Ovary (tissue), 10 donors: ENCODE data around the gene STOML3. TPM values are rescaled to one million over a fixed set of nuclear protein-coding genes. Genes with fewer than 3 reads are reported as not detected.

ENCODE experiments used
- DNase-seq, 5 donors: peaks; one replicate each; pipeline ENCODE4 v3.0.0-alpha.2; 2019 to 2020
- H3K27ac ChIP-seq, 2 donors: fragments of 200-600 bp; one replicate each; pipeline versions ENCODE4 v1.5.1 to v1.8.0; 2019 to 2022
- H3K27me3 ChIP-seq: fragments of 200-600 bp; one replicate; pipeline ENCODE4 v1.8.0; 2022
- H3K36me3 ChIP-seq: fragments of 200-600 bp; sonication (generic); one replicate; pipeline ENCODE4 v1.5.1; 2019
- H3K4me1 ChIP-seq: one replicate; pipeline ENCODE4 v1.8.1; 2013; ENCODE audit warnings: mild to moderate bottlenecking, moderate library complexity; ENCODE audit not compliant: insufficient read depth
- H3K4me3 ChIP-seq: fragments of 200-600 bp; sonication (generic); one replicate; pipeline ENCODE4 v1.5.1; 2017
- H3K9me3 ChIP-seq, 2 donors: fragments of 200-600 bp in 1 of 2; sonication (generic) in 1 of 2; one replicate each; pipeline versions ENCODE4 v1.5.1 to v1.8.1; 2013 to 2019; ENCODE audit warnings: mild to moderate bottlenecking in 1 of 2, moderate library complexity in 1 of 2
- EP300 ChIP-seq: sonication (generic); formaldehyde crosslinking; IDR thresholded peaks from one replicate; pipeline ENCODE4 v1.6.1; 2017; ENCODE audit warnings: antibody characterized with exemption
- POLR2A ChIP-seq: fragments of 450-650 bp; IDR thresholded peaks from one replicate; pipeline ENCODE4 v1.6.1; 2017; ENCODE audit warnings: antibody characterized with exemption, mild to moderate bottlenecking, moderate library complexity
- WGBS, 3 donors: extraction: QIAGEN DNeasy Blood & Tissue Kit in 1 of 3; methylation state at CpG; one replicate each; pipeline versions ENCODE4 v1.1.5 to v1.1.7; 2013 to 2017; 5-methylcytosine and 5-hydroxymethylcytosine counted together
- intact Hi-C, 4 donors: fragments of 100-400 bp; cut with DNase I; formaldehyde crosslinking; loops; one replicate each; pipeline versions ENCODE4 v1.11.0 to v1.15.1; 2022 to 2023
- long read RNA-seq, 3 donors: library from polyadenylated mRNA in 2 of 3; unstranded in 2 of 3; transcript quantifications; one replicate each; pipeline ENCODE4 v2.0.0 and lab custom pipeline, GENCODE V29; 2021 to 2026
- polyA plus RNA-seq, 2 donors: library from polyadenylated mRNA; stranded (reverse); fragments of 200-250 nt in 1 of 2; fragments of 350-450 nt in 1 of 2; fragmentation: Illumina TruSeq in 1 of 2; extraction: RNeasy Lipid Tissue Mini Kit (QIAGEN cat#74804) in 1 of 2; gene quantifications; one replicate each; pipeline ENCODE4 v1.2.3, GENCODE V29; 2013 to 2014
- total RNA-seq, 7 donors: library from RNA; depleted of rRNA in 2 of 7; stranded (reverse); fragments of >200 nt in 2 of 7; fragmentation: NEBNext Ultra II Directional in 3 of 7; extraction: Animal tissue kit (Norgen Biotek cat#: 25700) in 3 of 7; gene quantifications; one replicate each; pipeline versions ENCODE4 v1.1.0 to v1.2.4, GENCODE V29; 2016 to 2023
- TF ChIP-seq, protein P1 (sequence below), 3 donors: fragments of 450-650 bp in 2 of 3; fragments of 200-600 bp in 1 of 3; IDR thresholded peaks; one replicate each; pipeline versions ENCODE4 v1.5.1 to v1.8.0; 2016 to 2022; ENCODE audit warnings: antibody characterized with exemption in 3 of 3, mild to moderate bottlenecking in 1 of 3
- donor health status: DM: no; HTN: no; CAD: no; lungs with moderate emphysema.
- donor health status: DM: no; HTN: no; CAD: no.
- donor health status: Bipolar disorder and iron deficiency.
- donor health status: DM: yes; HTN: yes; CAD: no.
- donor health status: DM: no; HTN: no; CAD: no.
- donor health status: DM: yes; HTN: yes; CAD: no.

STOML3 gene, protein sequence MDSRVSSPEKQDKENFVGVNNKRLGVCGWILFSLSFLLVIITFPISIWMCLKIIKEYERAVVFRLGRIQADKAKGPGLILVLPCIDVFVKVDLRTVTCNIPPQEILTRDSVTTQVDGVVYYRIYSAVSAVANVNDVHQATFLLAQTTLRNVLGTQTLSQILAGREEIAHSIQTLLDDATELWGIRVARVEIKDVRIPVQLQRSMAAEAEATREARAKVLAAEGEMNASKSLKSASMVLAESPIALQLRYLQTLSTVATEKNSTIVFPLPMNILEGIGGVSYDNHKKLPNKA
- total RNA-seq (1 to 10 TPM in 1 of 7 donors, under 1 TPM in 4, not detected in 2; 0.12 to 8.6 (median 0.50) TPM), polyA plus RNA-seq (not detected)
- long read RNA-seq, donor 1 = 0 reads
- long read RNA-seq, donor 2, partial matches to known transcripts = 0 of 1 reads
- long read RNA-seq, donor 2, other reads (novel, unspliced or antisense) = 0 of 1 reads
- long read RNA-seq, donor 3 = 0 reads

DNA sequence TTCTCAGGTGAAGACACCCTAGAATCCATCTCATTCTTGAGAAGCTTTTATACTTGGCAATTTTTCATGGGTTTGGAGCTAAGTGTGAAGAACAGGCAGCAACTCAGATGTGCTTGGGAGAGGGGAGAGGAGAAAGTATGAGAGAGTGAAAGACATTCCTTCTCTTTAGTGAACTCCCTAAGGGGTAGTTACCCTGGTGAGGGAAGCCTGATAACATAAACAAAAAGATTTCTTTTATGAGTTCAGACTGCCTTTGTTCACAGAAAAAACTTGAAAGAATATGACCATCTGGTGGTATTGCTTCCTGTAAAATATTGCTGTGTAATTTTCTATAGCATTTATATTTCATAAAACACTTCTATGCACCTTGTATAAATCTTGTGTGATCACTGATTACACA, at the start of gene STOML3:
Gene STOML3 (minus strand): TSS at position 139 of the 400 bp plus-strand sequence. CDS start 110 bp downstream, at position 29.
- TF ChIP-seq, protein P1, sequence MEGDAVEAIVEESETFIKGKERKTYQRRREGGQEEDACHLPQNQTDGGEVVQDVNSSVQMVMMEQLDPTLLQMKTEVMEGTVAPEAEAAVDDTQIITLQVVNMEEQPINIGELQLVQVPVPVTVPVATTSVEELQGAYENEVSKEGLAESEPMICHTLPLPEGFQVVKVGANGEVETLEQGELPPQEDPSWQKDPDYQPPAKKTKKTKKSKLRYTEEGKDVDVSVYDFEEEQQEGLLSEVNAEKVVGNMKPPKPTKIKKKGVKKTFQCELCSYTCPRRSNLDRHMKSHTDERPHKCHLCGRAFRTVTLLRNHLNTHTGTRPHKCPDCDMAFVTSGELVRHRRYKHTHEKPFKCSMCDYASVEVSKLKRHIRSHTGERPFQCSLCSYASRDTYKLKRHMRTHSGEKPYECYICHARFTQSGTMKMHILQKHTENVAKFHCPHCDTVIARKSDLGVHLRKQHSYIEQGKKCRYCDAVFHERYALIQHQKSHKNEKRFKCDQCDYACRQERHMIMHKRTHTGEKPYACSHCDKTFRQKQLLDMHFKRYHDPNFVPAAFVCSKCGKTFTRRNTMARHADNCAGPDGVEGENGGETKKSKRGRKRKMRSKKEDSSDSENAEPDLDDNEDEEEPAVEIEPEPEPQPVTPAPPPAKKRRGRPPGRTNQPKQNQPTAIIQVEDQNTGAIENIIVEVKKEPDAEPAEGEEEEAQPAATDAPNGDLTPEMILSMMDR (IDR thresholded peaks at IDR 0.05) = no peak
- no peak for TF ChIP-seq POLR2A
- TF ChIP-seq EP300 = no peak

DNA sequence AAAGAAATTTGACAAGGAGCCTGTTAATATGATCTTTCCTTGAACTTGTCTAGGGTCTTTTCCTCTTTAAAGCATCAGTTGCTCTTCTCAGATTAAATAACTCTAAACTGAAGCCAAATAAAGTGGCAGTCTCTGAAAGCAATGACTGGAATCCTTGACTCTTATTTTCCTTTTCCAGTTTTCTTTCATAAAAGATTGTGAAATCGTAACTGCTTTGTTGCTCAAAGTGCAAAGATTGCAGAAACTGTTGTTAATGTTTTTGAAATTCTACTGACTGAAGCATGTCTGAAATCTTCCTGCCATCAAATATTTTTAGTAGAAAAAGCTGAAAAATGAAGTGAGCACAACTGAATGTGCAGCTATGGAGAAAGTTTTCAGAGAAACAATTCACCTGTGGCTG, 49.6 kb upstream of the STOML3 start:
- no peaks in the 10 kb centered on the region for H3K36me3 ChIP-seq
- no peaks in the 10 kb centered on the region for H3K27me3 ChIP-seq
- TF ChIP-seq, protein P1 (IDR thresholded peaks at IDR 0.05) = no peak
- TF ChIP-seq EP300 (no peak), POLR2A (no peak)
- H3K4me3 ChIP-seq = no peak overlapping the region
- WGBS, 3 donors = 32 to 42% (median 35%) methylated on average over 1 of the region's 1 CpG
- intact Hi-C loops = no loop called here
- peaks cover under 1% of the 10 kb centered on the region for H3K4me1 ChIP-seq
- H3K27ac ChIP-seq = no peak overlapping the region
- H3K9me3 ChIP-seq = no peaks in the 10 kb centered on the region
- DNase-seq = no peak

More for the DNA sequence above, at the start of gene STOML3:
- Histone ChIP-seq H3K27ac (no peak within 1 kb of the TSS), H3K27me3 (no peaks in the 10 kb centered on the region), H3K36me3 (no peaks in the 10 kb centered on the region), H3K9me3 (no peaks in the 10 kb centered on the region), H3K4me3 (no peak within 1 kb of the TSS), H3K4me1 (peaks cover 2% of the 10 kb centered on the region)
- intact Hi-C loops = no loop called here
- no peak for DNase-seq

DNA sequence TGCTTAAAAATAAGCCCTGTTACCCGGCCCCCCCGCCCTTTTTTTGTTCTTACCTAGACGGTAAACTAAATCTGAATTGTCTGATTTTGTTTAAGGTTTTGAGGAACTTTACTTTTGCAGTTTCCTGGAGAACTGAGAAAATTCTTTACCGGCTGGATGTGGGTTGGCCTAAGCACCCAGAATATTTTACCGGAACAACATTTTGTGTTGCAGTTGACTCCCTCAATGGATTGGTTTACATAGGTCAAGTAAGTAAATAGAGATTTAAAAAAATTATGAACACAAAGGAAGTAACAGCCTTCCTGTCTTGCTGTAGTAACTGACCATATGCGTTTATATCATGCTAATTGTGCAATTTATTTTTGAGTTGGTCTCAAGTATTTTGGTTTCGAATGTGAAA, 48.4 kb upstream of the STOML3 start:
- no peak for TF ChIP-seq POLR2A
- TF ChIP-seq EP300 = no peak
- TF ChIP-seq, protein P1 (IDR thresholded peaks at IDR 0.05) = no peak
- H3K4me3 ChIP-seq = peak overlapping the region; percentile 94
- H3K27ac ChIP-seq = no peak overlapping the region
- DNase-seq = no peak
- WGBS, 3 donors = 13 to 16% (median 13%) methylated on average over 7 of the region's 7 CpGs
- no peaks in the 10 kb centered on the region for H3K27me3 ChIP-seq
- H3K9me3 ChIP-seq = no peaks in the 10 kb centered on the region
- no peaks in the 10 kb centered on the region for H3K36me3 ChIP-seq
- intact Hi-C loops = no loop called here
- H3K4me1 ChIP-seq = peaks cover 2% of the 10 kb centered on the region

DNA sequence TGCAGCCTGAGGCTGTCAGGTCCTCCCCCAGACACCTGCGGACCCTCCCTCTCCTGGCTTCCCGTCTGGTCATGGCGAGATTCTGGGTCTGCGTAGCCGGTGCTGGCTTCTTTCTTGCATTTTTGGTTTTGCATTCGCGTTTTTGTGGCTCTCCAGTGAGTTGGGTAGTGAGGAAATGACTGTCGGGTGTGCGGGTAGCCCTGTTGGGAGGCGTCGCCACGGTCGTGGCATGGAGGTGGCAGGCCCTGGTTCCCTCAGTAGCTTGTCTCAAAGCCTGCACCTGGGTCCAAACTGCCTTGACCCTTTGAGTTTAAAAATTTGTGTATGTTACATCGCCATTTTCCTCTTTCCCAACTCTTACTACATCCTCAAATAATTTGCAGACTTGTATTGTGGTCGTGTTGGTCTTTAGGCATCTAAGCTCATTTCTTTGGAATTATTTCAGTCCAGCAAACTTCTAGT, 48.0 kb upstream of the STOML3 start:
- no peaks in the 10 kb centered on the region for H3K27me3 ChIP-seq
- peaks cover 2% of the 10 kb centered on the region for H3K4me1 ChIP-seq
- peak overlapping the region; percentile 94 for H3K4me3 ChIP-seq
- WGBS, 3 donors = 0 to 1% (median 0%) methylated on average over 15 of the region's 15 CpGs
- no peaks in the 10 kb centered on the region for H3K9me3 ChIP-seq
- no peaks in the 10 kb centered on the region for H3K36me3 ChIP-seq
- TF ChIP-seq, protein P1 (IDR thresholded peaks at IDR 0.05) = no peak
- TF ChIP-seq POLR2A (no peak), EP300 (no peak)
- intact Hi-C loops = no loop called here
- peak overlapping the region in 1 of 2 donors; percentile 78 for H3K27ac ChIP-seq
- no peak for DNase-seq
